A549 (cell line): Measurements from ENCODE around the gene ARHGEF6. TPM values are rescaled to one million over a fixed set of nuclear protein-coding genes. Genes with fewer than 3 reads are reported as not detected.
"Not testable (repeated sequence)": the region's sequence is repeated elsewhere in the genome, so short reads cannot be mapped to it uniquely, and the experiment has no call there.

ENCODE experiments used
- ATAC-seq, 2 experiments: fragments of 200-7000 bp in 1 of 2; fragments of >200 bp in 1 of 2; cut with Nextera tagmentation in 1 of 2; cut with Tn5 transposase in 1 of 2; 3 replicates each; pipeline versions ENCODE4 v1.8.0 to v1.9.1; 2018 to 2020; ENCODE audit warnings: mild to moderate bottlenecking in 1 of 2, moderate library complexity in 1 of 2
- CTCF ChIA-PET: fragments of 300-600 bp; sonication (Branson Sonifier 250); formaldehyde crosslinking; extraction: SDS; loops from one replicate; lab custom pipeline; 2021; ENCODE audit warnings: antibody characterized with exemption, inconsistent platforms; lab: Yijun Ruan, JAX
- POLR2A ChIA-PET: fragments of 350-600 bp; formaldehyde crosslinking; extraction: SDS; loops from one replicate; lab custom pipeline; 2021; ENCODE audit warnings: antibody characterized with exemption, inconsistent platforms; lab: Yijun Ruan, JAX
- DNase-seq, 2 experiments: peaks; one replicate each; pipeline versions ENCODE4 v3.0.0 to v3.0.0-alpha.2; 2011 to 2016; ENCODE audit warnings: low read depth in 1 of 2, low spot score in 1 of 2
- FAIRE-seq: peaks from 2 replicates; lab custom pipeline; 2011; peaks lifted over from hg19 to GRCh38; lab: Jason Lieb, UNC
- H3K27ac ChIP-seq, 2 experiments: fragments of >200 bp; sonication (Bioruptor Twin); formaldehyde crosslinking; 3 replicates each; pipeline ENCODE4 v1.5.1; 2016 to 2017
- H3K4me1 ChIP-seq: fragments of >200 bp; sonication (Bioruptor Twin); formaldehyde crosslinking; 3 replicates; pipeline ENCODE4 v1.6.1; 2016
- H3K4me2 ChIP-seq: fragments of >200 bp; sonication (Bioruptor Twin); formaldehyde crosslinking; 3 replicates; pipeline ENCODE4 v1.6.1; 2016
- H3K4me3 ChIP-seq: fragments of >200 bp; sonication (Bioruptor Twin); formaldehyde crosslinking; 3 replicates; pipeline ENCODE4 v1.5.1; 2016
- H3K9me3 ChIP-seq: fragments of >200 bp; sonication (Bioruptor Twin); formaldehyde crosslinking; 3 replicates; pipeline ENCODE4 v1.6.1; 2016
- BHLHE40 ChIP-seq: IDR thresholded peaks from 2 replicates; pipeline ENCODE4 v1.6.1; 2012; ENCODE audit warnings: low read depth, low read length, inconsistent platforms
- CHD2 ChIP-seq: fragments of 150-350 bp; IDR thresholded peaks from 2 replicates; pipeline ENCODE4 v1.6.1; 2014; ENCODE audit warnings: low read length; ENCODE audit not compliant: partially characterized antibody
- FOSB ChIP-seq: fragments of 250-450 bp; sonication (Bioruptor Pico); IDR thresholded peaks from 2 replicates; pipeline ENCODE4 v1.5.0; 2020; ENCODE audit warnings: mild to moderate bottlenecking, moderate library complexity
- FOSL2 ChIP-seq, 2 experiments: fragments of 450-650 bp in 1 of 2; fragments of >200 bp in 1 of 2; sonication (Bioruptor Twin) in 1 of 2; formaldehyde crosslinking; IDR thresholded peaks; 2 replicates each; pipeline versions ENCODE4 v1.5.0 to v1.6.1; 2016 to 2020; ENCODE audit warnings: mild to moderate bottlenecking in 1 of 2, moderate library complexity in 1 of 2
- HOXA7 ChIP-seq: fragments of 250-450 bp; sonication (Bioruptor Pico); IDR thresholded peaks from 2 replicates; pipeline ENCODE4 v1.5.0; 2020; ENCODE audit warnings: mild to moderate bottlenecking, moderate library complexity
- HOXB5 ChIP-seq: fragments of 250-450 bp; sonication (Bioruptor Pico); IDR thresholded peaks from 2 replicates; pipeline ENCODE4 v1.5.0; 2020; ENCODE audit warnings: mild to moderate bottlenecking, moderate library complexity
- JUN ChIP-seq, 2 experiments: fragments of >200 bp; sonication (Bioruptor Twin); formaldehyde crosslinking; IDR thresholded peaks; 2 replicates in 1 of 2; 3 replicates in 1 of 2; pipeline ENCODE4 v1.6.1; 2016 to 2017
- KDM1A ChIP-seq: fragments of 200-600 bp; sonication (generic); IDR thresholded peaks from 2 replicates; pipeline ENCODE4 v1.6.1; 2016; ENCODE audit warnings: low read depth, mild to moderate bottlenecking
- KDM5A ChIP-seq: fragments of 200-600 bp; sonication (generic); IDR thresholded peaks from 2 replicates; pipeline ENCODE4 v1.6.1; 2016; ENCODE audit warnings: antibody characterized with exemption, mild to moderate bottlenecking
- MAFK ChIP-seq: fragments of 450-650 bp; IDR thresholded peaks from 2 replicates; pipeline ENCODE4 v1.6.1; 2014; ENCODE audit not compliant: partially characterized antibody
- MYC ChIP-seq: IDR thresholded peaks from 2 replicates; pipeline ENCODE4 v1.6.1; 2012; ENCODE audit warnings: mild to moderate bottlenecking, inconsistent platforms, low read length, improper control_type of control experiment, borderline replicate concordance
- NPAS2 ChIP-seq: fragments of 250-450 bp; sonication (Bioruptor Pico); IDR thresholded peaks from 2 replicates; pipeline ENCODE4 v1.8.0; 2022; ENCODE audit warnings: mild to moderate bottlenecking, moderate library complexity, borderline replicate concordance
- NR3C1 ChIP-seq: fragments of >200 bp; sonication (Bioruptor Twin); formaldehyde crosslinking; IDR thresholded peaks from 3 replicates; pipeline ENCODE4 v1.6.1; 2017
- PHF8 ChIP-seq: fragments of 200-600 bp; sonication (generic); IDR thresholded peaks from 2 replicates; pipeline ENCODE4 v1.6.1; 2016; ENCODE audit warnings: low read depth, mild to moderate bottlenecking, antibody characterized with exemption, moderate library complexity, borderline replicate concordance
- RFX5 ChIP-seq: fragments of 450-650 bp; IDR thresholded peaks from 2 replicates; pipeline ENCODE4 v1.7.1; 2014; ENCODE audit warnings: antibody characterized with exemption, mild to moderate bottlenecking, moderate library complexity
- RNF2 ChIP-seq: fragments of 200-600 bp; sonication (generic); IDR thresholded peaks from 2 replicates; pipeline ENCODE4 v1.6.1; 2016; ENCODE audit warnings: low read depth, mild to moderate bottlenecking, antibody characterized with exemption, moderate library complexity, borderline replicate concordance
- SREBF2 ChIP-seq: fragments of 450-650 bp; IDR thresholded peaks from 2 replicates; pipeline ENCODE4 v1.6.1; 2014; ENCODE audit warnings: mild to moderate bottlenecking, moderate library complexity
- TFCP2L1 ChIP-seq: fragments of 250-450 bp; sonication (Bioruptor Pico); IDR thresholded peaks from 2 replicates; pipeline ENCODE4 v1.5.0; 2021; ENCODE audit warnings: mild to moderate bottlenecking
- TP53 ChIP-seq: fragments of 250-450 bp; sonication (Bioruptor Pico); IDR thresholded peaks from 2 replicates; pipeline ENCODE4 v1.5.0; 2021; ENCODE audit warnings: mild to moderate bottlenecking, moderate library complexity
- ZC3H11A ChIP-seq: fragments of 450-650 bp; IDR thresholded peaks from 2 replicates; pipeline ENCODE4 v1.6.1; 2014; ENCODE audit warnings: antibody characterized with exemption, mild to moderate bottlenecking
- WGBS: methylation state at CpG from one replicate; pipeline ENCODE4 v1.1.6; 2017; ENCODE audit errors: missing lambda C conversion rate; 5-methylcytosine and 5-hydroxymethylcytosine counted together
- polyA plus RNA-seq, 4 experiments: library from polyadenylated mRNA; depleted of rRNA in 3 of 4; stranded (reverse); fragments of >200 nt; fragmentation: RNase III in 1 of 4; extraction: RNeasy Plus Mini Kit Qiagen cat#74134 plus additional on column Dnase treatment in 1 of 4; gene quantifications; 2 replicates in 3 of 4; 3 replicates in 1 of 4; pipeline ENCODE4 v1.2.3, GENCODE V29; 2011 to 2017
- TF ChIP-seq, protein P1 (sequence below): fragments of >200 bp; sonication (Bioruptor Twin); formaldehyde crosslinking; IDR thresholded peaks from 2 replicates; pipeline ENCODE4 v1.6.1; 2016
- TF ChIP-seq, protein P2 (sequence below): fragments of 250-450 bp; sonication (Bioruptor Pico); IDR thresholded peaks from 2 replicates; pipeline ENCODE4 v1.5.0; 2021; ENCODE audit warnings: mild to moderate bottlenecking, moderate library complexity, borderline replicate concordance

ARHGEF6 gene
- polyA plus RNA-seq, 2 of the 4 experiments (the other 2 are of a cell fraction) = 0.10 to 0.30 TPM

DNA sequence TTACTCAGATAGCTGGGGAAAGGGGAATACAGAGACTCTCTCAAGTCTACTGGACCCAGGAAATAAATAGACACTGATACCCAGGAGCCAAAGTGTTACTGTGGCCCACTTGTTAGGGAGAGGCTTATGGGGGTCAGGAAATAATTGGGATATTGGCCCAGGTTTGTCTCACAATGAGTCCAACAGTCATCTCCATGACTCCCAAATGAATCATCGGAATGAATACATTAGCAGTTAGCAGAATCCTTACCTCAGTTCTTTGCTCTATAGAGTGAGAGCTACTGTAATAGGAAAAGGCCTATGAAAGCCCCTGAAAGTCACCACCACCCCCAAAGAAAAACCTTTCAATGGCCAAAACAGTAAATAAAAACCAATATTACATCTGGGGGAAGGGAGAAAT, 42.4 kb upstream of the ARHGEF6 start:
- ChIA-PET CTCF (no interaction called here), POLR2A (no interaction called here)
- H3K4me3 ChIP-seq = no peak overlapping the region
- 95% methylated on average over 1 of the region's 1 CpG for WGBS
- no peaks in the 10 kb centered on the region for H3K9me3 ChIP-seq
- DNase-seq = no peak
- no peak overlapping the region for H3K27ac ChIP-seq
- no peaks in the 10 kb centered on the region for H3K4me1 ChIP-seq
- ATAC-seq = no peak
- no peak overlapping the region for H3K4me2 ChIP-seq
- TF ChIP-seq KDM5A (no peak), CHD2 (no peak), PHF8 (no peak), RNF2 (no peak), RFX5 (no peak), HOXB5 (CRISPR knock-in tag) (no peak), TFCP2L1 (CRISPR knock-in tag) (no peak), KDM1A (no peak), HOXA7 (CRISPR knock-in tag) (no peak), BHLHE40 (no peak), MAFK (no peak), MYC (no peak), TP53 (no peak), NPAS2 (CRISPR knock-in tag) (no peak), FOSL2 (IDR thresholded peaks at IDR 0.05) (no peak), FOSL2 (CRISPR knock-in tag; IDR thresholded peaks at IDR 0.05) (no peak), JUN (IDR thresholded peaks at IDR 0.05) (no peak), FOSB (no peak), ZC3H11A (no peak)
- TF ChIP-seq, protein P1, sequence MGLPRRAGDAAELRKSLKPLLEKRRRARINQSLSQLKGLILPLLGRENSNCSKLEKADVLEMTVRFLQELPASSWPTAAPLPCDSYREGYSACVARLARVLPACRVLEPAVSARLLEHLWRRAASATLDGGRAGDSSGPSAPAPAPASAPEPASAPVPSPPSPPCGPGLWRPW = no peak
- TF ChIP-seq, protein P2, sequence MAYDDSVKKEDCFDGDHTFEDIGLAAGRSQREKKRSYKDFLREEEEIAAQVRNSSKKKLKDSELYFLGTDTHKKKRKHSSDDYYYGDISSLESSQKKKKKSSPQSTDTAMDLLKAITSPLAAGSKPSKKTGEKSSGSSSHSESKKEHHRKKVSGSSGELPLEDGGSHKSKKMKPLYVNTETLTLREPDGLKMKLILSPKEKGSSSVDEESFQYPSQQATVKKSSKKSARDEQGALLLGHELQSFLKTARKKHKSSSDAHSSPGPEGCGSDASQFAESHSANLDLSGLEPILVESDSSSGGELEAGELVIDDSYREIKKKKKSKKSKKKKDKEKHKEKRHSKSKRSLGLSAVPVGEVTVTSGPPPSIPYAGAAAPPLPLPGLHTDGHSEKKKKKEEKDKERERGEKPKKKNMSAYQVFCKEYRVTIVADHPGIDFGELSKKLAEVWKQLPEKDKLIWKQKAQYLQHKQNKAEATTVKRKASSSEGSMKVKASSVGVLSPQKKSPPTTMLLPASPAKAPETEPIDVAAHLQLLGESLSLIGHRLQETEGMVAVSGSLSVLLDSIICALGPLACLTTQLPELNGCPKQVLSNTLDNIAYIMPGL = no peak
- FAIRE-seq = no peak

DNA sequence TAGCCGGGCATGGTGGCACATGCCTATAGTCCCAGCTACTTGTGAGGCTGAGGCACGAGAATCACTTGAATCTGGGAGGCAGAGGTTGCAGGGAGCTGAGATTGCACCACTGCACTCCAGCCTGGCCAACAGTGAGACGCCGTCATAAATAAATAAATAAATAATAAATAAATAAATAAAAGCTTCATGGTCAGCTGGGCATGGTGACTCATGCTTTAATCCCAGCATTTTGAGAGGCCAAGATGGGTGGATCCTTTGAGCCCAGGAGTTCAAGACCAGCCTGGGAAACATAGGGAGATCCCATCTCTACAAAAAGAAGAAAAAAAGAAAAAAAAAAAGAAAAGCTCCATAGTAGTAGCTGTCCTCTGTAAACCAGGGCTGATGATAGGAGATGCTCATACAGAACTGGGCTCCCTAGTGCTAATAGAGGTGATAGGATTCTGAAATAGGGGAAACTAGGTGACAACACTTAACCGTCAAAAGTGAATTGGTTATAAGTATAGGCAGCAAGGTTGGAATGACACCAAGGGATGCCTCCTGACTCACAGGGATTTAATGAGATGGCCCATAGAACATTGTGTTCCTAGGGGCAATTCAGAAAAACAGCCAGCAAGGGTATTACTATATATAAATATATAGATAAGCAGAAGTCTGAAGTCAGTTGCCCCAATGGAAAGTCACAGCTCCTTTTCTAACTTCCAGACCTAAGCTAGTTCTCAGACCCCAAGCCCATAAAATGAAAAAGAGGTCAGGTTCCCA, 41.8 kb upstream of the ARHGEF6 start:
- H3K4me2 ChIP-seq = no peak overlapping the region
- no peak for ATAC-seq
- CTCF ChIA-PET = no interaction called here
- DNase-seq = no peak
- TF ChIP-seq SREBF2 (no peak), NR3C1 (no peak), ZC3H11A (peak; percentile 39), KDM5A (no peak)
- TF ChIP-seq, all 56 proteins: peak for 1
- POLR2A ChIA-PET = no interaction called here
- Histone ChIP-seq H3K27ac (no peak overlapping the region), H3K4me3 (no peak overlapping the region), H3K9me3 (no peaks in the 10 kb centered on the region), H3K4me1 (no peaks in the 10 kb centered on the region)
- WGBS = 80% methylated on average over 4 of the region's 5 CpGs
- peak; percentile 74 for FAIRE-seq

DNA sequence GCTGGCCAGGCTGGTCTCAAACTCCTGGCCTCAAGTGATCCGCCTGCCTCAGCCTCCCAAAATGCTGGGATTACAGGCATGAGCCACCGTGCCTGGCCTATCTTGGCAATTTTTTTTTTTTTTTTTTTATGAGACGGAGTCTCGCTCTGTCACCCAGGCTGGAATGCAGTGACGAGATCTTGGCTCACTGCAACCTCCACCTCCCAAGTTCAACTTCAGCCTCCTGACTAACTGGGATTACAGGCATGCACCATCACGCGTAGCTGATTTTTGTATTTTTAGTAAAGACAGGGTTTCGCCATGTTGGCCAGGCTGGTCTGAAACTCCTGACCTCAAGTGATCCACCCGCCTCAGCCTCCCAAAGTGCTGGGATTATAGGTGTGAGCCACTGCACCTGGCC, 39.0 kb upstream of the ARHGEF6 start:
- H3K4me3 ChIP-seq, DNase-seq, CTCF ChIA-PET, ATAC-seq, H3K27ac ChIP-seq, H3K4me2 ChIP-seq, H3K4me1 ChIP-seq, H3K9me3 ChIP-seq, POLR2A ChIA-PET, FAIRE-seq: not testable (repeated sequence)
- WGBS = 90% methylated on average over 8 of the region's 9 CpGs
